GM23338 (cell line): Measurements from ENCODE around the gene UNC93B1. TPM values are rescaled to one million over a fixed set of nuclear protein-coding genes. Genes with fewer than 3 reads are reported as not detected.

Experiments
- ATAC-seq: fragments of 200-7000 bp; cut with Tn5 transposase; 3 replicates; pipeline ENCODE4 v1.9.1; 2020
- DNase-seq: peaks from one replicate; pipeline ENCODE4 v3.0.0-alpha.2; 2015; ENCODE audit warnings: low spot score
- H2AFZ ChIP-seq: fragments of 200-600 bp; sonication (generic); 2 replicates; pipeline ENCODE4 v1.8.0; 2016; ENCODE audit warnings: antibody characterized with exemption, mild to moderate bottlenecking, moderate library complexity
- H3F3A ChIP-seq: fragments of 200-600 bp; sonication (generic); replicated peaks from 2 replicates; pipeline ENCODE4 v1.8.0; 2017; ENCODE audit warnings: antibody characterized with exemption, mixed run types, low read depth
- H3K27ac ChIP-seq: fragments of 200-600 bp; sonication (generic); 2 replicates; pipeline ENCODE4 v1.6.1; 2016; ENCODE audit warnings: low read depth
- H3K27me3 ChIP-seq: fragments of 200-600 bp; sonication (generic); 2 replicates; pipeline ENCODE4 v1.8.0; 2016; ENCODE audit warnings: mild to moderate bottlenecking, mixed run types, moderate library complexity; ENCODE audit not compliant: insufficient read depth
- H3K36me3 ChIP-seq: fragments of 200-600 bp; sonication (generic); 2 replicates; pipeline ENCODE4 v1.8.0; 2016; ENCODE audit warnings: mild to moderate bottlenecking; ENCODE audit not compliant: insufficient read depth
- H3K4me1 ChIP-seq: fragments of 200-600 bp; sonication (generic); 2 replicates; pipeline ENCODE4 v1.8.0; 2016; ENCODE audit warnings: mild to moderate bottlenecking, moderate library complexity; ENCODE audit not compliant: insufficient read depth
- H3K4me2 ChIP-seq: fragments of 200-600 bp; sonication (generic); 2 replicates; pipeline ENCODE4 v1.7.1; 2017; ENCODE audit warnings: mixed run types
- H3K4me3 ChIP-seq: fragments of 200-600 bp; sonication (generic); 2 replicates; pipeline ENCODE4 v1.6.1; 2016; ENCODE audit warnings: mixed run types
- H3K79me2 ChIP-seq: fragments of 200-600 bp; sonication (generic); replicated peaks from 2 replicates; pipeline ENCODE4 v1.8.0; 2017; ENCODE audit warnings: mild to moderate bottlenecking; ENCODE audit not compliant: insufficient read depth
- H3K9me2 ChIP-seq: fragments of 200-600 bp; sonication (generic); 2 replicates; pipeline ENCODE4 v1.8.0; 2017; ENCODE audit not compliant: insufficient read depth
- H4K20me1 ChIP-seq: fragments of 200-600 bp; sonication (generic); replicated peaks from 2 replicates; pipeline ENCODE4 v1.8.0; 2017; ENCODE audit warnings: mild to moderate bottlenecking; ENCODE audit not compliant: insufficient read depth
- H3K27ac Mint-ChIP-seq: 2 replicates; pipeline ENCODE4 v1.8.0; 2020; ENCODE audit warnings: inconsistent platforms, mild to moderate bottlenecking, moderate library complexity, mixed read lengths
- H3K27me3 Mint-ChIP-seq: 3 replicates; pipeline ENCODE4 v1.8.0; 2022; ENCODE audit warnings: low read depth, mild to moderate bottlenecking, moderate library complexity, mixed read lengths, inconsistent platforms; ENCODE audit not compliant: insufficient read depth, poor library complexity
- H3K36me3 Mint-ChIP-seq: 3 replicates; pipeline ENCODE4 v1.8.0; 2021; ENCODE audit warnings: low read depth, mild to moderate bottlenecking, inconsistent platforms, moderate library complexity, mixed read lengths
- H3K4me1 Mint-ChIP-seq: 3 replicates; pipeline ENCODE4 v1.8.0; 2020; ENCODE audit warnings: mild to moderate bottlenecking, inconsistent platforms, mixed read lengths
- H3K4me3 Mint-ChIP-seq: 3 replicates; pipeline ENCODE4 v1.8.0; 2021; ENCODE audit warnings: moderate library complexity, mild to moderate bottlenecking, inconsistent platforms, mixed read lengths
- H3K9me3 Mint-ChIP-seq: 3 replicates; pipeline ENCODE4 v1.8.0; 2020; ENCODE audit warnings: moderate library complexity, mild to moderate bottlenecking, inconsistent platforms, mixed read lengths
- EZH2 ChIP-seq: fragments of 200-600 bp; sonication (generic); IDR thresholded peaks from one replicate; pipeline ENCODE4 v1.8.0; 2017; ENCODE audit warnings: antibody characterized with exemption, mild to moderate bottlenecking, low read depth; ENCODE audit not compliant: unreplicated experiment
- JUNB ChIP-seq: IDR thresholded peaks from one replicate; pipeline ENCODE4 v1.6.1; 2016; ENCODE audit warnings: antibody characterized with exemption; ENCODE audit not compliant: unreplicated experiment
- NANOG ChIP-seq: IDR thresholded peaks from 2 replicates; pipeline ENCODE4 v1.6.1; 2016; ENCODE audit warnings: antibody characterized with exemption, borderline replicate concordance
- STAT1 ChIP-seq: IDR thresholded peaks from one replicate; pipeline ENCODE4 v1.6.1; 2016; ENCODE audit warnings: antibody characterized with exemption; ENCODE audit not compliant: unreplicated experiment
- ZNF114 ChIP-seq: fragments of 250-450 bp; sonication (Bioruptor Pico); IDR thresholded peaks from 2 replicates; pipeline ENCODE4 v1.5.0; 2020; ENCODE audit warnings: mild to moderate bottlenecking, moderate library complexity
- ZNF331 ChIP-seq: fragments of 250-450 bp; sonication (Bioruptor Pico); IDR thresholded peaks from 2 replicates; pipeline ENCODE4 v1.5.0; 2020; ENCODE audit warnings: low read depth, mild to moderate bottlenecking, moderate library complexity
- polyA plus RNA-seq: library from polyadenylated mRNA; unstranded; fragments of >200 nt; fragmentation: Nextera tagmentation; extraction: Ambion mirVana; gene quantifications from 2 replicates; pipeline ENCODE4 v1.2.1, GENCODE V29; 2016
- total RNA-seq: library from RNA; depleted of rRNA; stranded (reverse); fragments of >200 nt; shearing (Covaris generic); gene quantifications from 2 replicates; pipeline ENCODE4 v1.2.3, GENCODE V29; 2014

The UNC93B1 gene
- total and polyA plus RNA-seq, 2 experiments from 2014 or later, result 16.2 to 34.4 TPM

GRCh38 chr11:68043029-68043348 lies 39.1 kb upstream of the UNC93B1 start:
- Mint-ChIP-seq H3K9me3 (no peaks in the 10 kb centered on the region), H3K4me1 (peaks cover 7% of the 10 kb centered on the region), H3K27me3 (peaks cover 5% of the 10 kb centered on the region), H3K27ac (no peak overlapping the region), H3K4me3 (no peak overlapping the region), H3K36me3 (no peaks in the 10 kb centered on the region)
- 0 out of 2 replicates have a peak, but pooled peaks cover 5% of the 10 kb centered on the region for H3F3A ChIP-seq
- TF ChIP-seq EZH2, result no peak
- no peak for TF ChIP-seq ZNF331 (CRISPR knock-in tag)
- no peak overlapping the region for H3K4me3 ChIP-seq
- no peak for DNase-seq
- no peak overlapping the region for H3K4me2 ChIP-seq
- no peaks in the 10 kb centered on the region for H3K9me2 ChIP-seq
- no peak overlapping the region for H2AFZ ChIP-seq
- peaks cover 17% of the 10 kb centered on the region for H3K4me1 ChIP-seq
- no peaks in the 10 kb centered on the region for H3K79me2 ChIP-seq
- no peak for ATAC-seq
- H3K27me3 ChIP-seq, result no peaks in the 10 kb centered on the region
- no peaks in the 10 kb centered on the region for H3K36me3 ChIP-seq
- no peak overlapping the region for H3K27ac ChIP-seq
- H4K20me1 ChIP-seq, result no peaks in the 10 kb centered on the region

DNA sequence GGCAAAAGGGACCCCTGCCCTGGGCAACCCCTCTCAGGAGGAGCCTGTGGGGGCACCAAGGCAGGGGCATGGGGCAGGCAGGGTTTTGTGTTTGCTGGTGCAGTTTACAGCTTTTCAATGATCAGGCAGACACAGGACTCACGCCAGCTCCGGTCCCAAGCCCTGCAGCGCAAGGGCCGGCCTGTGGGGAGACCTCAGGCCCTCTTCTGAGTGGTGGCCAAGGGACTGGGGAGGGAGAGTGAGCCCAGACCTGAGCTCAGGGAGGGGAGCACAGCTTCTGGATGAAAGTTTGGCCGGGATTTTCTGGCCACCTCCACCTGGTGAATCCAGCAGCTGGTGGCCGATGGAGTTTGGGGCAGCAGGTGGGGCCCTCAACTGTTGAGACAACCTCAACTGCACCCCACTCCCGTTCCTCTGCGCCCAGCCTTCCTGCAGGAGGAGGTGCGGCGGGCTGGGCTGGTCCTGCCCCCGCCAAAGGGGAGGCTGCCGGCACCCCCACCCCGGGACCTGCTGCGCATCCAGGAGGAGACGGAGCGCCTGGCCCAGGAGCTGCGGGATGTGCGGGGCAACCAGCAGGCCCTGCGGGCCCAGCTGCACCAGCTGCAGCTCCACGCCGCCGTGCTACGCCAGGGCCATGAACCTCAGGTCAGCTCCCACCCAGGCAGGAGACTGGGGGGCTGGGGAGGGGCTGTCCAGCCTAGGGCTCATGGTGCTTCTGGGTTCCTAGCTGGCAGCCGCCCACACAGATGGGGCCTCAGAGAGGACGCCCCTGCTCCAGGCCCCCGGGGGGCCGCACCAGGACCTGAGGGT lies 38.5 kb upstream of the UNC93B1 start:
- Mint-ChIP-seq H3K27ac (no peak overlapping the region), H3K4me1 (peaks cover 7% of the 10 kb centered on the region), H3K4me3 (no peak overlapping the region), H3K9me3 (no peaks in the 10 kb centered on the region), H3K36me3 (no peaks in the 10 kb centered on the region), H3K27me3 (peaks cover 9% of the 10 kb centered on the region)
- no peak for ATAC-seq
- Histone ChIP-seq H3K4me2 (no peak overlapping the region), H3K4me3 (no peak overlapping the region), H3K4me1 (peaks cover 18% of the 10 kb centered on the region), H3K36me3 (no peaks in the 10 kb centered on the region), H4K20me1 (no peaks in the 10 kb centered on the region), H3K9me2 (no peaks in the 10 kb centered on the region), H3F3A (0 out of 2 replicates have a peak, but pooled peaks cover 5% of the 10 kb centered on the region), H3K79me2 (no peaks in the 10 kb centered on the region), H3K27me3 (no peaks in the 10 kb centered on the region), H2AFZ (no peak overlapping the region), H3K27ac (no peak overlapping the region)
- TF ChIP-seq NANOG (no peak), EZH2 (no peak), ZNF114 (CRISPR knock-in tag) (no peak), JUNB (no peak), STAT1 (no peak)
- DNase-seq, result no peak

DNA sequence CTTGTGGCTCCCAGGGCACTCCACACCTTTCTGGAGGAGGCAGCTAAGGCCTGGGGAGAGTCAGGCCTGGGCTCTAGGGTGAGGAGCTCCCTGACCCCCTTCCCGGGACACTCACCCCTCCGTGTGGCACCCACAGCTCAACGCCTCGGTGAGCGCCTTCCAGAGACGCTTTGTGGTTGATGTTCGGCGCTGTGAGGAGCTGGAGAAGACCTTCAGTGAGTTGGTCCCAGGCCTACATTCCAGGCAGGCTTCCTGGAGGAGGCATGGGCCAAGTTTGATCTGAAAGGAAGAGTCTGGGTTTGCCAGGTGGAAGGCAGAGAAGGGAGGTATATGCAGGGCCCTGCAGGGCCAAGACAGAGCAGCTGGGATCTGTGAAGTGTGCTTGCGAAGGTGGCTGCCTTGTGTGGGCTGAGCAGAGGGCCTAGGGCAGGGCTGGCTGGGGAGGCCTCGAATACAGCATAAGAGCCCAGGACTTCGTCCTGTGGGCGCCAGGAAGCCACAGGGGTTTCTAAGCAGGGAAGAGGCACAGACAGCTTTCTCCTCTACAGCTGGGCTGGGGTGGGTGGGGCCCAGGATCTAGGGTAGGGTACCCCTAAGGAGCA lies 37.8 kb upstream of the UNC93B1 start:
- no peaks in the 10 kb centered on the region for H3K36me3 Mint-ChIP-seq
- no peak overlapping the region for H3K4me3 Mint-ChIP-seq
- no peak overlapping the region for H3K27ac Mint-ChIP-seq
- no peaks in the 10 kb centered on the region for H3K9me3 Mint-ChIP-seq
- Histone ChIP-seq H3K9me2 (no peaks in the 10 kb centered on the region), H3F3A (peaks cover 10% of the 10 kb centered on the region; the same call in 1 of the 2 replicates), H3K79me2 (no peaks in the 10 kb centered on the region), H3K4me2 (no peak overlapping the region), H3K36me3 (no peaks in the 10 kb centered on the region), H4K20me1 (no peaks in the 10 kb centered on the region), H3K27me3 (no peaks in the 10 kb centered on the region), H3K4me1 (peaks cover 18% of the 10 kb centered on the region), H2AFZ (no peak overlapping the region), H3K4me3 (no peak overlapping the region), H3K27ac (no peak overlapping the region)
- TF ChIP-seq ZNF114 (CRISPR knock-in tag), result no peak
- no peak for TF ChIP-seq ZNF331 (CRISPR knock-in tag)
- no peak for TF ChIP-seq JUNB
- no peak for TF ChIP-seq NANOG
- H3K27me3 Mint-ChIP-seq, result peaks cover 9% of the 10 kb centered on the region
- no peak for ATAC-seq
- DNase-seq, result no peak
- H3K4me1 Mint-ChIP-seq, result peaks cover 7% of the 10 kb centered on the region
